ENCODE results near the gene ZNF24.

ZNF24 gene

DNA sequence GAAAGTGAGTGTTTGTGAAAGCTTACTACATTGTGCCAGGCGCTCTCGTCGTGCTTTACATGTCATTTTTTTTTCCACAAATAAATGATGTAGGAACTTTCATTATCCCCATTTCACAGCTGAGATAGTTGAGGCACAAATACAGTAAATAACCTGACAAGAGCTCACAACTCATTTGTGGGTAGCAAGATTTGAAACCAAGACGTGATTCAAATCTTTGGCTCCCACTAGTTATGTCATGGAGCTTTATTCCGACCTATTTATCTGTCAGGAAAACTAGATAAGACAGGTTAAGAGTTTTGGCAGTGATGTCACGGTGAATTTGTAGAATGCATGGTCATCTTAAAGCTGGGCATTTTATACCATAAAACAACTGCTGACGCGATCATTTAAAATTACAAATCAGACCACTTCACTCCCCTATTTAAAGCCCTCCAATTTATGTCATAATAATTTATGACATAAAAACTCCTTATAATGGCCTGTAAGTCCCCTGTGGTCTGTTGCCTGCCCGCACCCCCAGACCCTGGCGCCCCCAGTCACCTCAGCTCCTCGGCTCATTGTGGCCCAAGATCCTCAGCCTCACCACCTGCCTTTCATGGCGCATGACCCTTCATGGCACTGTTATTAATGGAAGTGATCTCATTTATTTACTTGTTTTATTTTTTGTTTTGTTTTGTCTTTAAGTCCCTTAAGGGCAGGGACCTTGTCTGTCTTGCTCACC is 678 bp upstream of the ZNF24 start:
- Mint-ChIP-seq H3K27ac (peak overlapping the region; percentile 89), H3K4me3 (peak overlapping the region; percentile 93), H3K36me3 (ENCODE audit: low read depth) (peaks cover 12% of the 10 kb centered on the region), H3K9me3 (no peaks in the 10 kb centered on the region), H3K27me3 (no peaks in the 10 kb centered on the region), H3K4me1 (ENCODE audit: low read depth) (peaks cover 41% of the 10 kb centered on the region)
- intact Hi-C loops (cut with micrococcal nuclease), result loop anchor here (1.0 to 5.0 kb wide), 4 partner anchors 32 to 303 kb away; partner anchors contain the start of genes MAPRE2, ZNF396 and ZSCAN30

DNA sequence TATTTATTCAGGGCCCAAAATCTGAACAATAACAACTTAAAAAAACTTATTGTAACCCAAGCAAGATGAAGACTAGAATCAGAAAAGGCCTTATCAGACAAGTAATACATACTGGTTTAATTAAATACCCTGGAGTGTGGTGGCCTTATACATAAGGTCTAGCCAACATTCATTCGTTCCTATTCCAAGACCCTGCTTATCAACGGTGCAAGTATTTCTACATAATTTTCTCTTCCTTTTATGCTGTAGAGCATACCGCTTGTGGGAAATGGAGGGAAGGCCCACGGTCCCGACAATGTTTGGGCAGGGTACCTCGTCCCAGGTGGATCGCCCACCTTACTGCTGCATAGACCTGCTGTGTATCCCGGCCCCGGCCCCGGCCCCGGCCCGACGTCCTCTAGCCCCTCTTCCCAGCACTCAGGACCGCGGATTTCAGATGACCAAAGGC is 708 bp downstream of the ZNF24 start:
- Mint-ChIP-seq H3K36me3 (ENCODE audit: low read depth) (peaks cover 12% of the 10 kb centered on the region), H3K4me1 (ENCODE audit: low read depth) (peaks cover 49% of the 10 kb centered on the region), H3K9me3 (no peaks in the 10 kb centered on the region), H3K27me3 (no peaks in the 10 kb centered on the region), H3K27ac (peak overlapping the region; percentile 89), H3K4me3 (peak overlapping the region; percentile 93)
- intact Hi-C loops (cut with micrococcal nuclease), result loop anchor here (5.0 kb wide), 1 partner anchor 301 kb away; the partner anchor contains the start of gene MAPRE2

DNA sequence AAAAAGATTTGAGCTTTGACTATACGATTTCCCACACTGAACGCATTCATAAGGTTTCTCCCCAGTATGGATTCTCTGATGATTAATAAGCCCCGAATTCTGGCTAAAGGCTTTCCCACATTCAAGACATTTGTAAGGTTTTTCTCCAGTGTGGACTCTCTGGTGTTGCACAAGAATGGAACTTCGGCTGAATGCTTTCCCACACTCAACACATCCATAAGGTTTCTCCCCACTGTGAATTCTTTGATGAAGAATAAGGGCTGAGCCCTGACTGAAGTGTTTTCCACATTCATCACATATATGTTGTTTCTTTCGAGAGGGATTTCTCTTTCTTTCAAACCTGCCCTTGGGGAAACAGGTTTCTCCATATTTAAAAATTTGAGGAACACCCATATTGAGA is 6.9 kb downstream of the ZNF24 start:
- H3K4me1 Mint-ChIP-seq (ENCODE audit: low read depth), result peaks cover 20% of the 10 kb centered on the region
- intact Hi-C loops (cut with micrococcal nuclease), result no loop called here
- no peaks in the 10 kb centered on the region for H3K36me3 Mint-ChIP-seq (ENCODE audit: low read depth)
- H3K4me3 Mint-ChIP-seq, result no peak overlapping the region
- H3K27ac Mint-ChIP-seq, result no peak overlapping the region
- no peaks in the 10 kb centered on the region for H3K27me3 Mint-ChIP-seq
- no peaks in the 10 kb centered on the region for H3K9me3 Mint-ChIP-seq

DNA sequence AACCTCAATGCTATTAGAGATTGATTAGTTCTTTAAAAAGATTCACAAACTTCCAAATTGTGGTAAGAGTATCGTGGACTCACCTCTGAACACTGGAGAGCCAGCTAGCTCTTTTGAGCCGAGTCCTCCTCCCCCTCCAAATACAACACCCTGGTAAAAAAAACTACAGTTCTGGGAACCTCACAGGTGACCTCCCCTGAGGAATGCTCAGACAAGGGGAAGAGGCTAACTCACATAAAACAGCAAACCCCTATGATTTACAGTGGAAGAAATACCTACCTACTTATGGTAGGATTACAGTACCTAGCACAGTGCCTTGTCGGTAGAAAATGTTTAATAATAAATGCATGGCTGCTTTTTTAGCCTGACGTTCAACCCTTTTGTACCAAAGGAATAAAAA is 8.4 kb downstream of the ZNF24 start:
- H3K36me3 Mint-ChIP-seq (ENCODE audit: low read depth), result no peaks in the 10 kb centered on the region
- intact Hi-C loops (cut with micrococcal nuclease), result no loop called here
- no peaks in the 10 kb centered on the region for H3K27me3 Mint-ChIP-seq
- H3K4me3 Mint-ChIP-seq, result no peak overlapping the region
- H3K4me1 Mint-ChIP-seq (ENCODE audit: low read depth), result peaks cover 20% of the 10 kb centered on the region
- H3K27ac Mint-ChIP-seq, result no peak overlapping the region
- no peaks in the 10 kb centered on the region for H3K9me3 Mint-ChIP-seq

DNA sequence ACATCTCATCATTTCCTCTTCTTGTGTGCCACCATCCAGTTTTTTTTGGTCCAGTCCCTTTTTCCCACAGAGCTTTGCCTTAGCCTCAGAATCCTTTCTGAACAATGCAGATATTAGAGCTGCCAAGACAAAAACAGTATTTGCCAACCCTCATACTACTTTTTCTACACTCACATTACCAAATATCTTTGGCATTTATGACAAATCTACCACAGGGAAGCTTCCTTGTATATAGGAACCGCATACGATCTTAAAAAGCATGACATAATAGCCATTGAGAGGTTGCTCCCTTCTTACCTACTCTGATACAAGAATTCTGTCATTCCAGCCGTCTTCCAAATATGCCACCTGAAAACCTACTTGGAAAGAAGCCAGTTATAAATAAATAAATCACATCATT is 9.4 kb downstream of the ZNF24 start:
- intact Hi-C loops (cut with micrococcal nuclease), result no loop called here
- Mint-ChIP-seq H3K9me3 (no peaks in the 10 kb centered on the region), H3K4me3 (no peak overlapping the region), H3K27ac (no peak overlapping the region), H3K4me1 (ENCODE audit: low read depth) (peaks cover 11% of the 10 kb centered on the region), H3K27me3 (no peaks in the 10 kb centered on the region), H3K36me3 (ENCODE audit: low read depth) (no peaks in the 10 kb centered on the region)

DNA sequence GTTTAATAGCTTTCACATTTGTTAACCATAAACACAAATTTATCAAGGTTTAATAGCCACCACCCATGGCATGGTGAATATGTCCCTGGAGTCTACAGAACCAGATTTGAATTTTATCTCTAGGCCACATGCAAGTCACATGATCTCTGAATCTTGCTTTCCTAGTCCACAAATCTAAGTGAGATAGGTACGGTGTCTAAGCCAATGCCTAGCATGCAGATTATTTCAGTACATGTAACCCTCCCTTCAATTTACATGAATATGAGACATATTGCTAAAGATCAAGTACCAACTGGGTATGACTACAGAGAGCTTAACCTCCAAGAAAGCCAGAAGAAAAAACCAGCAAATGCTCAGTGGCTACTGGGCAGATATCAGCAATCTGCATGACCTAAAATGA is 10.0 kb downstream of the ZNF24 start:
- Mint-ChIP-seq H3K4me1 (ENCODE audit: low read depth) (peaks cover 5% of the 10 kb centered on the region), H3K9me3 (no peaks in the 10 kb centered on the region), H3K27me3 (no peaks in the 10 kb centered on the region), H3K4me3 (no peak overlapping the region), H3K36me3 (ENCODE audit: low read depth) (no peaks in the 10 kb centered on the region), H3K27ac (no peak overlapping the region)
- intact Hi-C loops (cut with micrococcal nuclease), result no loop called here

DNA sequence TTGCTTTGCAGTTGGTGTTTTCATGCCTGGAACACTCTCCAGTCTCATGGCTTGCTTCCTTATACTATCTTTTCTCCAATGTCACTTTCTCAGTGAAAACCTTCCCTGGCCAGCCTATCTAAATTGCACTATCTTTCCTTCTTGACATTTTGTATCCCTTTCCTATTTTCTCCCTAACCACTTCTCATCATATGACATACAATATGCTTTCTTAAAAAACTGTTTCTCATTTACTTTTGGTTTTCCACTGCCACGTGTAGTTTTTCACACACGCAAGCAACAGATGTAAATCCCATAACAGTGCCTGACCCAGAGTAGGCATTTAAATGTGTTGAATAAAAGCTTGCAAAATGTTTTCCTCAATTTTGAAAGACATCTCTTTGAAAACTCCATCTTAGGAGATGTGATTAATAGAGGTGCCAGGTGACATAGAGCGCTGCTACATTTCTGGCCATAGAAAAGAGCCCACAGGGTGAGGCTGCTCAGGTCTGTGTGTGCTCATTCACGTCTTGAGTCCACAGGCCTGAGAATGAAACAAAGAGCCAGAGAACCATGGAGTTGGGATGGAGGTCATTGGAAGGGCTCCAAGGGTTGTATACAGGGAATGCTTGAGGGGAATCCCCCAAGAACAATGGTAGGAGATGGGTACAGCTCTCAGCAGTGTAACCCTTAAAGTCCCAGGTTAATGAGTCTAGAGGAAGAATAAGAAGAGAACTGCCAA is 12.7 kb downstream of the ZNF24 start:
- peaks cover 4% of the 10 kb centered on the region for H3K4me1 Mint-ChIP-seq (ENCODE audit: low read depth)

DNA sequence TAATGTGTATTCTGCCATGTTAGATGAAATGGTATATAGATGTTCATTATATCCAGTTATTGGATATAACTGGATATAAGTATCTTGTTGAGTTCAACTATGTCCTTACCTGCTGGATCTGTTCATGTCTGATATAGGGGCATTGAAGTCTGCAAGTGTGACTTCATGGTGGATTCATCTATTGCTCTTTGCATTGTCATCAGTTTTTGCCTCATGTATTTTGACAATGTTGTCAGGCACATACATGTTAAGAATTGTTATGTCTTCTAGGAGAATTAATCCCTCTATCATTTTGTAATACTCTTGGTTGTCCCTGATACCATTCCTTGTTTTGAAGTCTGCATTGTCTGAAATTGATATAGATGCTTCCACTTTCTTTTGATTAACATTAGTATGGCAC is 15.4 kb downstream of the ZNF24 start:
- intact Hi-C loops (cut with micrococcal nuclease), result no loop called here
- H3K27me3 Mint-ChIP-seq, result no peaks in the 10 kb centered on the region
- no peaks in the 10 kb centered on the region for H3K4me1 Mint-ChIP-seq (ENCODE audit: low read depth)
- no peak overlapping the region for H3K27ac Mint-ChIP-seq
- H3K4me3 Mint-ChIP-seq, result no peak overlapping the region
- H3K9me3 Mint-ChIP-seq, result no peaks in the 10 kb centered on the region
- H3K36me3 Mint-ChIP-seq (ENCODE audit: low read depth), result no peaks in the 10 kb centered on the region

More for the DNA sequence above, 12.7 kb downstream of the ZNF24 start:
- H3K9me3 Mint-ChIP-seq, result no peaks in the 10 kb centered on the region
- no peak overlapping the region for H3K4me3 Mint-ChIP-seq
- no peaks in the 10 kb centered on the region for H3K27me3 Mint-ChIP-seq
- no peaks in the 10 kb centered on the region for H3K36me3 Mint-ChIP-seq (ENCODE audit: low read depth)
- H3K27ac Mint-ChIP-seq, result no peak overlapping the region
- intact Hi-C loops (cut with micrococcal nuclease), result no loop called here

DNA sequence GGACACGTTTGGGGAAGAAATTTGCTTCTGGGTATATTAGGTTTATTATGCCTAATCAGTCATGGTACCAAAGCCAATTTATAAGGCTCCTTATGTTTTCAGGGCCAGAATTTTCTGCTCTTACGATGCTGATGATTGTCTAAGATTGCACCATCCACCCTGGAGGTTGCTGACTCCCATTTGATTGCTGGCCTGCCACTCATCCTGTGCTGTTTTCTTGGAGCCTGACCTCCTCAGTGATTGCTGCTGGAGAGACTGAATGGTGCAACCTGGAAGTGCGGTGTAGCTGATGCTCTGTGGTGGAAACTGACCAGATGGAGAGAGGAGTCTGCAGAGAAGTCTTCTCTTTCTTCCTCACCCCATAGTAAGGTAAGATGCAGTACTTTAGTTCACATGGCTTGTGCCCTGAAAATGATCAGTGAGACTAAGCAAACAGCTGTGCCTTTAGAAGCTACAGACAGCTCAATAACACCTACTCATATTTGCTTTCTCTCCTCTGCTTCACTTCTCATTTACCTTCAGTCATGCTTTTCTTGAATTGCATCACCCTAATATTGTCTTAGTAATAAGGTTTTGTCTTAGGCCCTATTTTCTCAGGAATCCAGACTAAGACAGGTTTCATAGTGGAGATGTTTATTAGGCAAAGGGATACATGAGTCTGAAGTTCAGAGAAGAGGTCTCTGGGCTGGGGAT is 17.4 kb downstream of the ZNF24 start:
- intact Hi-C loops (cut with micrococcal nuclease), result no loop called here
- Mint-ChIP-seq H3K4me3 (no peak overlapping the region), H3K4me1 (ENCODE audit: low read depth) (no peaks in the 10 kb centered on the region)

DNA sequence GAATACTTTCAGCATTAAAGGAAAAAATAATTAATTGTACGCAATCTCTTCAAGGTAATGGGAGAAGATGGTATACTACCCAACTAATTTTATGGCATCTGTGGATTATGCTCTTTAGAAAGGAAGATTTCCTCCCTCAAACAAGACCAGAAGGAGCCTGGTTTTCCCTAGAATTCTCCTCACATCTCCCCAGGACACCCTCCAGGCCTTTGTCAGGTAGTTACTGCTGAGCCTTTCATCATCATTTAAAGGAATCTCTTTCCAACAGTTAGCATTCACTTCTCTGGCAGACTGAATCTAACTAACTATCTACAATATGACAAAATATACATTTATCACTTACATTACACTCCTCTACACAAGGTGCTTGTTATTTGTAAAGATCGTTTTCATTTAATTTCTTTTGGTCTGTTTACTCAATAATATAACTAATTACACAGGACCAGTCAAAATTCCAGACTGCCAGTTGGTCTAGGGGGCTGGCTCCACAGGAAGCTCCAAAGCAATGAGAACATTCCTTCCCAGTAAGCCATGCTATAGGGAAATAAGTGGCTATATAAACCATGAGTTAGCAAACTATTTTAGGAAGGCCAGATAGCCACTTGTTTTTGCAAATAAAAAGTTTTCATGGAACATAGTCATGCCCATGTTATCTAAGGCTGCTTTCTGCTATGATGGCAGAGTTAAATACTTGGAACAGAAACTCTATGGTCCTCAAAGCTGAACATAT is 19.1 kb downstream of the ZNF24 start:
- intact Hi-C loops (cut with micrococcal nuclease), result no loop called here
- no peaks in the 10 kb centered on the region for H3K27me3 Mint-ChIP-seq
- no peaks in the 10 kb centered on the region for H3K4me1 Mint-ChIP-seq (ENCODE audit: low read depth)
- no peak overlapping the region for H3K4me3 Mint-ChIP-seq
- H3K36me3 Mint-ChIP-seq (ENCODE audit: low read depth), result no peaks in the 10 kb centered on the region
- H3K9me3 Mint-ChIP-seq, result no peaks in the 10 kb centered on the region
- H3K27ac Mint-ChIP-seq, result no peak overlapping the region

More for the DNA sequence above, 17.4 kb downstream of the ZNF24 start:
- H3K27ac Mint-ChIP-seq, result no peak overlapping the region
- no peaks in the 10 kb centered on the region for H3K27me3 Mint-ChIP-seq
- H3K9me3 Mint-ChIP-seq, result no peaks in the 10 kb centered on the region
- no peaks in the 10 kb centered on the region for H3K36me3 Mint-ChIP-seq (ENCODE audit: low read depth)

DNA sequence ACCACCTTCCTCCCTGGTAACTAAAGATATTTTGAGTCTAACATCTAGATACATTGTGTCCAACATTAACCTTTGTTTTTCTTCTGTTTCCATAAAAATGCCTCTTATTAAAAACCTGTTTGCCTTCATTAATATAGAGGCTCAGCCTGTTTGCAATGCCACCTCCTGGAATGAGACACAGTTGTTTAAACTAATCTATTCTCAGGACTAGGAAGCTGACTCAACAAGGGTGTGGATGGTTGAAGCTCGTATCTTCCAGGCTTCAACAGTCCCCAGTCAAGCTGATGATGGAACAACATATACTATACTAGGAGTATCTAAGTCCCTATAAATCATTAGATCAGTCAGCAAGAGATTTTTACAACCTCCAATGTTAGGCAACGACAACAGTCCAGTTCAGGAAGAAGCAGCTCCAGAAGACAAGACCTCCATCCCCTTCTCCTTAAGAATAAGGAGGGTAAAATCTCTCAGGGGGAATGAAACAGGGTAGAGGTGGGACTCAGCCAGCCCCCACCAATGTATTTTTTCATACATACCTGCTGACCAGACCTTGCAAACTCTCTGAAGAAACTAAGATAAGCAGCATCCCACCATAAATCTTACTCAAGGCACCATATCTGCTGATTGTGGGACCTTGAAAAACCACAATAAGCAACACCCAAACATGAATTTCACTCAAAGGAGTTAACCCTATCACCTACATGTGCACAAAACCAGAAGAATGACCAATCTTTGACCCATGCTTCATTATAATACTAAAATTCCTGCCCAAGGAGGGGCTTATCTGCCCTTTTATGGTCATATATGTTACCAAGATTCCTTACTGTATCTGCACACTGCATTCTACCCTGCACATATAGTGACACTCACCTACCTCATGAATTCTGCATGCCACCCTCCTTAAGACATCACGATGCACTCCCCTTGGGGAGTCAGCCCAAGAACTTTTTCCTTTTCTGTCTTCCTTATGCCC is 21.4 kb downstream of the ZNF24 start:
- H3K9me3 Mint-ChIP-seq, result no peaks in the 10 kb centered on the region
- H3K27ac Mint-ChIP-seq, result no peak overlapping the region
- H3K36me3 Mint-ChIP-seq (ENCODE audit: low read depth), result no peaks in the 10 kb centered on the region
- H3K4me1 Mint-ChIP-seq (ENCODE audit: low read depth), result no peaks in the 10 kb centered on the region
- no peak overlapping the region for H3K4me3 Mint-ChIP-seq
- H3K27me3 Mint-ChIP-seq, result no peaks in the 10 kb centered on the region
- intact Hi-C loops (cut with micrococcal nuclease), result no loop called here

DNA sequence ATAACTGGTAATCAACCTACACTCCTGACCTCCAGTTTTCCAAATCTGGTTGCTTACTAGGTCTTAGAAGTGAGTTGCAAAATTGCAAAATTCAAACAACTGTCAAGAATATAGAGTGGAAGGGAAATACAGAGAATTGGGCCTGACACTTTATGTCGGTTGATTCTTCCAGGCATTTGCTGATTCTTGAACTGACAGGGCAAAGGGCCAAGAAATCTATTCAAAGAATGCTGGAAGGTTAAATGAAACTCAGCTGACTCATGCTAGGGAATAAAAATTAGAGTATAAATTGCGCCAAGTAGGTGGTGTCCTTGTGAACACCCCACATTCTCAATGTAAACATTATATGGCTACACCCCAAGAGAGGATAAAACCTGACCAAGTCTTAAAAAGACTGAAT is 32.7 kb downstream of the ZNF24 start:
- Mint-ChIP-seq H3K9me3 (peaks cover 71% of the 10 kb centered on the region), H3K4me1 (ENCODE audit: low read depth) (no peaks in the 10 kb centered on the region), H3K27me3 (no peaks in the 10 kb centered on the region), H3K36me3 (ENCODE audit: low read depth) (peaks cover 29% of the 10 kb centered on the region), H3K4me3 (no peak overlapping the region), H3K27ac (no peak overlapping the region)
- intact Hi-C loops (cut with micrococcal nuclease), result no loop called here
